GM13976 (cell line): ENCODE results near the gene UBAC2.

Experiments used
- DNase-seq: peaks from one replicate; pipeline ENCODE4 v3.0.0; 2012; ENCODE audit warnings: low spot score
- CTCF ChIP-seq: IDR thresholded peaks from 2 replicates; pipeline ENCODE4 v1.5.1; 2012; ENCODE audit warnings: borderline replicate concordance, mild to moderate bottlenecking; ENCODE audit not compliant: insufficient read depth; ENCODE audit errors: extremely low read depth, missing control alignments, control extremely low read depth
- in situ Hi-C: fragments of 300-500 bp; cut with MboI; formaldehyde crosslinking; loops from one replicate; pipeline ENCODE4 v1.12.0; 2022; ENCODE audit warnings: low sequenced_read_pairs, mixed read lengths, inconsistent platforms; ENCODE audit not compliant: unreplicated experiment

Gene UBAC2

GRCh38 chr13:99308471-99309087 is 107.9 kb downstream of the UBAC2 start:
- no peak for TF ChIP-seq CTCF
- in situ Hi-C loops = no loop called here
- no peak for DNase-seq

- in situ Hi-C loops = no loop called here
- DNase-seq = no peak
- no peak for TF ChIP-seq CTCF
These were observed 109.9 kb downstream of the UBAC2 start for GRCh38 chr13:99310382-99311031.

GRCh38 chr13:99311137-99311536 is 110.5 kb downstream of the UBAC2 start:
- no peak for TF ChIP-seq CTCF
- no peak for DNase-seq
- in situ Hi-C loops = no loop called here

GRCh38 chr13:99311748-99312492 is 111.3 kb downstream of the UBAC2 start:
- TF ChIP-seq CTCF = no peak
- in situ Hi-C loops = no loop called here
- DNase-seq = no peak

- in situ Hi-C loops = no loop called here
- no peak for TF ChIP-seq CTCF
- DNase-seq = no peak
These were observed 111.8 kb downstream of the UBAC2 start for GRCh38 chr13:99312493-99312883.

GRCh38 chr13:99313501-99313900 is 112.8 kb downstream of the UBAC2 start:
- TF ChIP-seq CTCF = no peak
- no peak for DNase-seq
- in situ Hi-C loops = no loop called here
